Erythroblast (primary cell): ENCODE measurements around the gene P2RY6.
"Not testable (repeated sequence)": the region's sequence is repeated elsewhere in the genome, so short reads cannot be mapped to it uniquely, and the experiment has no call there.

Experiments
- GATA1 ChIP-seq: IDR thresholded peaks from 2 replicates; pipeline ENCODE4 v1.6.1; 2011; ENCODE audit warnings: low read depth, mild to moderate bottlenecking, control low read depth, low read length, moderate library complexity
- POLR2A ChIP-seq: IDR thresholded peaks from 2 replicates; pipeline ENCODE4 v1.6.1; 2011; ENCODE audit warnings: mild to moderate bottlenecking, low read length

- TF ChIP-seq POLR2A, GATA1: not testable (repeated sequence)
Observed at GRCh38 chr11:73271478-73271865, 666 bp upstream of the P2RY6 start.
